Memory B cell (primary cell): ENCODE results near the gene PTPRM.

Experiments
- ATAC-seq: fragments of 150-1000 bp; cut with Tn5 transposase; 2 replicates; pipeline ENCODE4 v1.10.0; 2021; ENCODE audit warnings: low read depth, mild to moderate bottlenecking, moderate library complexity
- DNase-seq, 2 donors: peaks; one replicate each; pipeline ENCODE4 v3.0.0; 2022; ENCODE audit warnings: low spot score in 2 of 2
- H3K27ac Mint-ChIP-seq: one replicate; pipeline ENCODE4 v1.8.0; 2022; ENCODE audit warnings: mild to moderate bottlenecking, moderate library complexity, mixed read lengths
- H3K27me3 Mint-ChIP-seq: one replicate; pipeline ENCODE4 v1.8.0; 2022; ENCODE audit warnings: mixed read lengths
- H3K36me3 Mint-ChIP-seq: one replicate; pipeline ENCODE4 v1.8.0; 2022; ENCODE audit warnings: mild to moderate bottlenecking, mixed read lengths
- H3K4me1 Mint-ChIP-seq: one replicate; pipeline ENCODE4 v1.8.0; 2022; ENCODE audit warnings: mixed read lengths
- H3K4me3 Mint-ChIP-seq: one replicate; pipeline ENCODE4 v1.8.0; 2022; ENCODE audit warnings: mild to moderate bottlenecking, moderate library complexity, mixed read lengths
- H3K9me3 Mint-ChIP-seq: one replicate; pipeline ENCODE4 v1.8.0; 2022; ENCODE audit warnings: mixed read lengths

Gene PTPRM

DNA sequence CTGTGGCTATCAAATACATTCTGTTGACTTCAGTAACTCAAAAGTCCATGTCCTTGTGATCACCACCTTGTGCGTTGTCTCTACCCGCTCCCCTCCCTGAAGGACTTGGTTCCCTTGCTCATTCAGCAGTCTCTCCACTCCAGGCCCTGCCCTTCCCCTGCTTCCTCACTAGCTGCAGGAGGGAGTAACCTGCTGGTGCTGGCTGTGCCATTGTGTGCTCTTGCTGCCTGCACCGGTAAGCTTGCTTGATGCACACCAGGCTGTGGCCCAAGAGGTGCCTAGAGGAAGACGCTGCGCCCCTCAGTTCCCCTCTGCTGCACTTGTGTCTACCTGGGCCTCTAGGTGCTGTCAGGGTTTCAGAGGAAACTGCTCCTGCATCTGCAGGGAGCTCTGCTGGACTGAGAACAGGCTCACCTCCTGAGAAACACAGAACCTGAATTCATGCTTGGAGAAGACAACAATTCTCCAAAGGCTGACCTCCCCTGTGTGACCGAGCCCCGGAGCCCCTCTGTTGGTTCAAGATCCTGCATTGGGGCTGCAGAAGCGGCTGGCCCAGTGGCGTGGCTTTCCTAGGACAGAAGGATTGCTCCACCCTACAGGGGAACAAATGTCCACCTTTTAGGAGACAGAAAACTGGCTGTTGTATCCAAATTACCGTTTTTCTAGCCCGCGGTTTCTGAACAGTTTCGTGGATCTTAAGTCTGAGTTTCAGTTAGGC lies 33.6 kb downstream of the PTPRM start:
- Mint-ChIP-seq H3K36me3 (no peaks in the 10 kb centered on the region), H3K9me3 (no peaks in the 10 kb centered on the region), H3K4me3 (no peak overlapping the region), H3K4me1 (no peaks in the 10 kb centered on the region), H3K27me3 (no peaks in the 10 kb centered on the region), H3K27ac (no peak overlapping the region)
- ATAC-seq (no peak), DNase-seq (no peak)

GRCh38 chr18:7601246-7601615 lies 34.1 kb downstream of the PTPRM start:
- H3K9me3 Mint-ChIP-seq: no peaks in the 10 kb centered on the region
- no peak for ATAC-seq
- DNase-seq: no peak
- H3K4me1 Mint-ChIP-seq: no peaks in the 10 kb centered on the region
- H3K27ac Mint-ChIP-seq: no peak overlapping the region
- H3K36me3 Mint-ChIP-seq: no peaks in the 10 kb centered on the region
- H3K27me3 Mint-ChIP-seq: no peaks in the 10 kb centered on the region
- no peak overlapping the region for H3K4me3 Mint-ChIP-seq

DNA sequence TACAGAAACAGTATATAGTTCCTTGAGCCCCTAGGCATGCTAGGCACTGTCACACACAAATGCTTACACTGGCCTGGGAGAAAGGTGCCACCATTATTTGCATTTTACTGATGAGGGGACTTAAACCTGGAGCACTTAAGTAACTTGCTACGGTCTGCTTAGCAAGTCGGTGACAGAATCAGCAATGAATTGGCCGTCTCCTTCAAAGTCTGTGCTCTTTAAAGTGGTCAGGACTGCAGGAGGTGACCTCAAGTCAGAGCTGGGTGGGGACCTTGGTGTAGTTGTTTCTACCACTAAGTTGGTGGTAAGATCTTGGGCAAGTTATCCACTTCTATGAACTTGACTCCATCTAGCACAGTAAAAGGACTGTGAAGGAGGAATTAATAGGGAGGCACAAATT lies 34.8 kb downstream of the PTPRM start:
- no peak overlapping the region for H3K4me3 Mint-ChIP-seq
- no peaks in the 10 kb centered on the region for H3K27me3 Mint-ChIP-seq
- DNase-seq (no peak), ATAC-seq (no peak)
- no peak overlapping the region for H3K27ac Mint-ChIP-seq
- H3K36me3 Mint-ChIP-seq: no peaks in the 10 kb centered on the region
- H3K9me3 Mint-ChIP-seq: no peaks in the 10 kb centered on the region
- H3K4me1 Mint-ChIP-seq: no peaks in the 10 kb centered on the region

- H3K36me3 Mint-ChIP-seq: no peaks in the 10 kb centered on the region
- no peak overlapping the region for H3K4me3 Mint-ChIP-seq
- H3K9me3 Mint-ChIP-seq: no peaks in the 10 kb centered on the region
- H3K27ac Mint-ChIP-seq: no peak overlapping the region
- no peaks in the 10 kb centered on the region for H3K27me3 Mint-ChIP-seq
- ATAC-seq (no peak), DNase-seq (no peak)
- no peaks in the 10 kb centered on the region for H3K4me1 Mint-ChIP-seq
Measured at GRCh38 chr18:7603259-7604000, 36.3 kb downstream of the PTPRM start.

DNA sequence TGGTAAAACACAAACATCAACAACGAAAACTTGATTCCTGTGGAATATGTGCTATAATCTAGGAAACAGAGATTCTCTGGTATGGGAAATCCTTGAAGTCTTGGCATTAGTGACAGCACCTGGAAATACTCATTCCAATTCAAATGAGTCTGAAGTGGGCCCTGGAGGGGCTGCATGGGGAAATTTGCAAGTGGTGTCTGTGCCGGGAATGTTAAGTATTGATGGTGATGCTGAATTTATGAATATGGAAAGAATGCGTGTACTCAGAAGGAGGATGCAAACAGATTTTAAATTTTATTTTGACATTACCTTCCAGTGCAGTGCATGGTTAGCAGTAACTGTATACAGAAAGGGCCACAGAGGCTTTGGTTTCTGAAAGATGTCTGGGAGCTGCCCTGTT lies 37.2 kb downstream of the PTPRM start:
- no peaks in the 10 kb centered on the region for H3K36me3 Mint-ChIP-seq
- H3K27me3 Mint-ChIP-seq: no peaks in the 10 kb centered on the region
- H3K4me1 Mint-ChIP-seq: no peaks in the 10 kb centered on the region
- no peak for DNase-seq
- no peaks in the 10 kb centered on the region for H3K9me3 Mint-ChIP-seq
- no peak overlapping the region for H3K27ac Mint-ChIP-seq
- no peak overlapping the region for H3K4me3 Mint-ChIP-seq
- ATAC-seq: no peak

DNA sequence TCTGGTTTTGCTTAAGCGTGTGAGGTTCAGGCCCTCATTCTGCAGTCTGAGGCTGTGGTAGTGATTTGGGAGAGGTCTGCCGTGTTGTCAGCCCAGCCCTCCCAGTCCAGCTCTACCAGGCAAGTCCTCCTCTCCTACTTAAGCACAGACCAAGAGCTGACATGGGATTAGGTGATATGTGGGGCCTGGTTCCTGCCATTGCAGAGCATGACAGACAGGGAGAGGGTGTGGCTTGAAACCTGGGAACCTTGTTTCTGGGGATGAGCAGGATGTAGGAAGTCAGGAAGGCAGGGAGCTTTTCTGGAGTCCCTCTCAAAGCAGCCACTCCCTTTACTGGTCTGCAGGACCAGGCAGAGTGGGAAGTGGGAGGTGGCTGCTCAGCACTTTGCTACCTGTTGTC lies 38.6 kb downstream of the PTPRM start:
- DNase-seq (no peak), ATAC-seq (no peak)
- no peaks in the 10 kb centered on the region for H3K4me1 Mint-ChIP-seq
- no peaks in the 10 kb centered on the region for H3K36me3 Mint-ChIP-seq
- H3K4me3 Mint-ChIP-seq: no peak overlapping the region
- H3K9me3 Mint-ChIP-seq: no peaks in the 10 kb centered on the region
- H3K27ac Mint-ChIP-seq: no peak overlapping the region
- H3K27me3 Mint-ChIP-seq: no peaks in the 10 kb centered on the region

DNA sequence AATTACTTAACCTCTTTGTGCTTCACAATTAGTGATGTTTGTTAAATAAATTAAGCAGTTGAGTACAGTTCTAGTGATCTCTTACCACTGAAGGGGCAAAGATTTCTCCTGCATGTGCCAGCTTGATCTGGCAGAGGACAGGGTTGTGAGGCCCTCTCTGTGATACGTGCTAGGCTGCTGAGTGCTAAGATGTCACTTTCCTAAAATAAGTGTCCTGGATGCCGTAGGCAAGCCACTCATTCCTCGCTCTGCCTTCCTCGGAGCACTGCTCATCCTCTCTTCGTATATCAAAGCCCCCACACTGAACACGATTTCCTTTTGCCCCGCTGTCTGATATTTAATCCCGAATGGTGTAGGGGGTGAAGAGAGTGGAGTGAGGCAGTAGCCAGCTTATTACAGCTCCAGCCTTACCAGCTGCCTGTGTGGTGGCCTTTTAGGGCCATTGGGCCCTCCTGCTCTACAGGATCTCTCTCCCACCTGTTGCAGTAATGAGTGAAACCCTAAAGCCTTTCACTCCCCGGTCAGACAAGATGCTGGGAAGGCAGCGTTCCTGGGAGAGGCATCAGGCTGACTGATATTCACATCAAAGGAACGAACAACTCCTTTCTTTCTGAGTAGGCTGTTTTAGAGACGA lies 40.5 kb downstream of the PTPRM start:
- Mint-ChIP-seq H3K27me3 (no peaks in the 10 kb centered on the region), H3K27ac (no peak overlapping the region), H3K9me3 (no peaks in the 10 kb centered on the region), H3K36me3 (no peaks in the 10 kb centered on the region), H3K4me3 (no peak overlapping the region), H3K4me1 (no peaks in the 10 kb centered on the region)
- DNase-seq (no peak), ATAC-seq (no peak)

- Mint-ChIP-seq H3K4me3 (no peak overlapping the region), H3K27ac (no peak overlapping the region), H3K36me3 (no peaks in the 10 kb centered on the region), H3K9me3 (peaks cover 2% of the 10 kb centered on the region), H3K27me3 (no peaks in the 10 kb centered on the region), H3K4me1 (no peaks in the 10 kb centered on the region)
- ATAC-seq (no peak), DNase-seq (no peak)
Measured at GRCh38 chr18:7608174-7608550, 41.0 kb downstream of the PTPRM start.

DNA sequence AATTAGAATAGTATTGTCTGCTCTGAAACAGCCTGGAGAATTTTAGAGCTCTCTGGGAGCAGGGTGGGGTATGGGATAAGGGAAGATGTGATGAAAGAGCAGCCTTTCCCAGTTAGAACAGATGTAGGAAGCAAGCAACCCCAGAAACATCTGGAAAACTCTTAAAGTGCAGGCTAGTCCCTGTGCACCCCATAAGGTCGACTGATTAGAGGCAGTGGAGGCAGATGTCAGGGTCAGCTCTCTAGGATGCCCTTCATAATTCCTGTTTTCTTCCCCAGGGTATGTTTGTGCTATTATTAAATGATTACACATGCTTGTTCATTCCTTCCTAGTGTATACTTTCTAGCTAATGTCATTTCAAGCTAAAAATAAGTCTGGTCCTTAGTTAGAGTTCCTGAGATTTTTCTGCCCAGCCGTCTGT lies 41.7 kb downstream of the PTPRM start:
- H3K9me3 Mint-ChIP-seq: peaks cover 2% of the 10 kb centered on the region
- H3K4me3 Mint-ChIP-seq: no peak overlapping the region
- H3K27me3 Mint-ChIP-seq: no peaks in the 10 kb centered on the region
- DNase-seq: no peak
- no peak for ATAC-seq
- H3K27ac Mint-ChIP-seq: no peak overlapping the region
- no peaks in the 10 kb centered on the region for H3K4me1 Mint-ChIP-seq
- H3K36me3 Mint-ChIP-seq: no peaks in the 10 kb centered on the region

GRCh38 chr18:7609617-7610016 lies 42.5 kb downstream of the PTPRM start:
- ATAC-seq (no peak), DNase-seq (no peak)
- H3K27me3 Mint-ChIP-seq: no peaks in the 10 kb centered on the region
- no peaks in the 10 kb centered on the region for H3K36me3 Mint-ChIP-seq
- H3K4me3 Mint-ChIP-seq: no peak overlapping the region
- peaks cover 2% of the 10 kb centered on the region for H3K9me3 Mint-ChIP-seq
- no peak overlapping the region for H3K27ac Mint-ChIP-seq
- H3K4me1 Mint-ChIP-seq: no peaks in the 10 kb centered on the region

GRCh38 chr18:7614042-7614441 lies 46.9 kb downstream of the PTPRM start:
- Mint-ChIP-seq H3K27me3 (no peaks in the 10 kb centered on the region), H3K4me1 (no peaks in the 10 kb centered on the region), H3K4me3 (no peak overlapping the region), H3K9me3 (peaks cover 2% of the 10 kb centered on the region), H3K36me3 (no peaks in the 10 kb centered on the region), H3K27ac (no peak overlapping the region)
- ATAC-seq (no peak), DNase-seq (no peak)

GRCh38 chr18:7615840-7616239 lies 48.7 kb downstream of the PTPRM start:
- Mint-ChIP-seq H3K27ac (no peak overlapping the region), H3K4me3 (no peak overlapping the region), H3K36me3 (no peaks in the 10 kb centered on the region), H3K27me3 (no peaks in the 10 kb centered on the region), H3K9me3 (peaks cover 2% of the 10 kb centered on the region), H3K4me1 (no peaks in the 10 kb centered on the region)
- DNase-seq (no peak), ATAC-seq (no peak)

GRCh38 chr18:7616661-7617060 lies 49.5 kb downstream of the PTPRM start:
- H3K27me3 Mint-ChIP-seq: no peaks in the 10 kb centered on the region
- H3K36me3 Mint-ChIP-seq: no peaks in the 10 kb centered on the region
- no peak overlapping the region for H3K4me3 Mint-ChIP-seq
- H3K27ac Mint-ChIP-seq: no peak overlapping the region
- ATAC-seq (no peak), DNase-seq (no peak)
- no peaks in the 10 kb centered on the region for H3K4me1 Mint-ChIP-seq
- H3K9me3 Mint-ChIP-seq: peaks cover 2% of the 10 kb centered on the region

GRCh38 chr18:7617738-7618422 lies 50.8 kb downstream of the PTPRM start:
- DNase-seq (no peak), ATAC-seq (no peak)
- no peaks in the 10 kb centered on the region for H3K27me3 Mint-ChIP-seq
- no peak overlapping the region for H3K27ac Mint-ChIP-seq
- no peaks in the 10 kb centered on the region for H3K36me3 Mint-ChIP-seq
- H3K4me3 Mint-ChIP-seq: no peak overlapping the region
- peaks cover under 1% of the 10 kb centered on the region for H3K9me3 Mint-ChIP-seq
- H3K4me1 Mint-ChIP-seq: no peaks in the 10 kb centered on the region
